PC-3 (cell line): Measurements from ENCODE around the gene MS4A18. TPM values are rescaled to one million over a fixed set of nuclear protein-coding genes. Genes with fewer than 3 reads are reported as not detected.

Source experiments
- ATAC-seq: fragments of 200-7000 bp; cut with Tn5 transposase; 2 replicates; pipeline ENCODE4 v1.9.1; 2020; ENCODE audit warnings: mild to moderate bottlenecking, moderate library complexity
- BruUV-seq: library from RNA; stranded (reverse); fragments of 400-500 nt; replicated peaks from 2 replicates; lab custom pipeline; 2021; lab: Mats Ljungman, UMichigan
- CTCF ChIA-PET: fragments of 300-600 bp; sonication (Branson Sonifier 250); formaldehyde crosslinking; loops from one replicate; lab custom pipeline; 2022; ENCODE audit warnings: antibody characterized with exemption; lab: Charles Lee
- POLR2A ChIA-PET: fragments of 300-600 bp; sonication (Branson Sonifier 250); formaldehyde crosslinking; loops from one replicate; lab custom pipeline; 2022; ENCODE audit warnings: antibody characterized with exemption; ENCODE audit not compliant: unreplicated experiment; lab: Charles Lee
- DNase-seq: peaks from one replicate; pipeline ENCODE4 v3.0.0-alpha.2; 2015
- H2AFZ ChIP-seq: fragments of 300-600 bp; sonication (generic); 2 replicates; pipeline ENCODE4 v1.6.0; 2016; ENCODE audit warnings: antibody characterized with exemption, low read length
- H3F3A ChIP-seq: fragments of 300-600 bp; sonication (generic); one replicate; pipeline ENCODE4 v1.6.0; 2017; ENCODE audit warnings: antibody characterized with exemption, low read length, control low read depth, mild to moderate bottlenecking; ENCODE audit not compliant: unreplicated experiment
- H3K27ac ChIP-seq: fragments of 300-600 bp; sonication (generic); 2 replicates; pipeline ENCODE4 v1.5.1; 2016; ENCODE audit warnings: mild to moderate bottlenecking, low read length
- H3K27me3 ChIP-seq: fragments of 300-600 bp; sonication (generic); 2 replicates; pipeline ENCODE4 v1.6.1; 2016; ENCODE audit warnings: low read length, mixed read lengths
- H3K36me3 ChIP-seq: fragments of 300-600 bp; sonication (generic); 2 replicates; pipeline ENCODE4 v1.6.1; 2016; ENCODE audit warnings: low read depth, mixed run types, low read length, mixed read lengths
- H3K4me1 ChIP-seq: fragments of 300-600 bp; sonication (generic); 2 replicates; pipeline ENCODE4 v1.5.1; 2016; ENCODE audit warnings: low read length; ENCODE audit not compliant: insufficient read depth
- H3K4me2 ChIP-seq: fragments of 300-600 bp; sonication (generic); 2 replicates; pipeline ENCODE4 v1.6.0; 2016; ENCODE audit warnings: low read length
- H3K4me3 ChIP-seq: fragments of 300-600 bp; sonication (generic); 2 replicates; pipeline ENCODE4 v1.5.1; 2016; ENCODE audit warnings: mild to moderate bottlenecking, low read length, mixed read lengths
- H3K79me2 ChIP-seq: fragments of 300-600 bp; sonication (generic); 2 replicates; pipeline ENCODE4 v1.6.1; 2017; ENCODE audit warnings: low read length, mixed read lengths
- H3K9ac ChIP-seq: fragments of 300-600 bp; sonication (generic); 2 replicates; pipeline ENCODE4 v1.6.0; 2016; ENCODE audit warnings: mild to moderate bottlenecking, low read length
- H3K9me2 ChIP-seq: fragments of 300-600 bp; sonication (generic); replicated peaks from 2 replicates; pipeline ENCODE4 v1.6.1; 2016; ENCODE audit warnings: mixed run types, low read length, mixed read lengths
- H3K9me3 ChIP-seq: fragments of 300-600 bp; sonication (generic); 2 replicates; pipeline ENCODE4 v1.6.1; 2016; ENCODE audit warnings: low read length, mixed read lengths
- H4K20me1 ChIP-seq: fragments of 300-600 bp; sonication (generic); 2 replicates; pipeline ENCODE4 v1.6.1; 2016; ENCODE audit warnings: low read length, mixed read lengths
- EZH2 ChIP-seq: fragments of 300-600 bp; sonication (generic); IDR thresholded peaks from one replicate; pipeline ENCODE4 v1.6.1; 2017; ENCODE audit warnings: antibody characterized with exemption, mild to moderate bottlenecking, low read length; ENCODE audit not compliant: unreplicated experiment
- EZH2phosphoT487 ChIP-seq: fragments of 300-600 bp; sonication (generic); IDR thresholded peaks from 2 replicates; pipeline ENCODE4 v1.6.1; 2018; ENCODE audit warnings: mild to moderate bottlenecking, antibody characterized with exemption, low read length, borderline replicate concordance
- intact Hi-C: fragments of 100-400 bp; cut with micrococcal nuclease; formaldehyde crosslinking; loops from 2 replicates; pipeline ENCODE4 v1.9.0; 2023
- total RNA-seq: library from RNA; depleted of rRNA; stranded (reverse); fragments of >200 nt; gene quantifications from 2 replicates; pipeline ENCODE4 v1.2.3, GENCODE V29; 2014
- TF ChIP-seq, protein P1 (sequence below): fragments of 300-600 bp; sonication (generic); conservative IDR thresholded peaks from 2 replicates; pipeline ENCODE4 v1.5.1; 2017; ENCODE audit warnings: antibody characterized with exemption, low read depth, mild to moderate bottlenecking, low read length

Gene MS4A18
- total RNA-seq, 1 experiment from 2014 or later, result not detected

DNA sequence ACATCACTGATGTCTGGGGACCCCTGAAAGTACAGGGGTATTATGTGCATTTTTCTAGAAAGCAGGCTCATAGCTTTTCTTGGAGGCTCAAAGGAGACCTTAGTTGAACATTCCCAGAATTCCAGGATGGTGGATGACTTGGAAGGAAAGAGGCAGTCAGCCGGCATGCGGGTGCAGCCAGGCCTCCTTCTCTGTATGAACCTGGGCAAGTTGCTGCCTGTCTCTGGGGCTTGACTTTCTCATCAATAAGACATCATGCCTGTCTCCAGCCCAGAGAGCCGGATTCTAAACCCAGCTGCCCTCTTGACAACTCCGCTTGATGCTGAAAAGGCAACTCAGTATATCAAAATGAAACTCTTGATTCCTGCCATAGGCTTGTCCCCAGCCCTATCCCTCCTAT, 44.8 kb downstream of the MS4A18 start:
- BruUV-seq, result no TSS peak
- H4K20me1 ChIP-seq, result no peaks in the 10 kb centered on the region
- peaks cover 2% of the 10 kb centered on the region for H3K4me1 ChIP-seq
- ATAC-seq (no peak), DNase-seq (no peak)
- CTCF ChIA-PET, result no interaction called here
- TF ChIP-seq EZH2 (no peak), EZH2phosphoT487 (no peak)
- TF ChIP-seq, protein P1, sequence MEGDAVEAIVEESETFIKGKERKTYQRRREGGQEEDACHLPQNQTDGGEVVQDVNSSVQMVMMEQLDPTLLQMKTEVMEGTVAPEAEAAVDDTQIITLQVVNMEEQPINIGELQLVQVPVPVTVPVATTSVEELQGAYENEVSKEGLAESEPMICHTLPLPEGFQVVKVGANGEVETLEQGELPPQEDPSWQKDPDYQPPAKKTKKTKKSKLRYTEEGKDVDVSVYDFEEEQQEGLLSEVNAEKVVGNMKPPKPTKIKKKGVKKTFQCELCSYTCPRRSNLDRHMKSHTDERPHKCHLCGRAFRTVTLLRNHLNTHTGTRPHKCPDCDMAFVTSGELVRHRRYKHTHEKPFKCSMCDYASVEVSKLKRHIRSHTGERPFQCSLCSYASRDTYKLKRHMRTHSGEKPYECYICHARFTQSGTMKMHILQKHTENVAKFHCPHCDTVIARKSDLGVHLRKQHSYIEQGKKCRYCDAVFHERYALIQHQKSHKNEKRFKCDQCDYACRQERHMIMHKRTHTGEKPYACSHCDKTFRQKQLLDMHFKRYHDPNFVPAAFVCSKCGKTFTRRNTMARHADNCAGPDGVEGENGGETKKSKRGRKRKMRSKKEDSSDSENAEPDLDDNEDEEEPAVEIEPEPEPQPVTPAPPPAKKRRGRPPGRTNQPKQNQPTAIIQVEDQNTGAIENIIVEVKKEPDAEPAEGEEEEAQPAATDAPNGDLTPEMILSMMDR, result no peak
- H3K27me3 ChIP-seq, result no peaks in the 10 kb centered on the region
- H2AFZ ChIP-seq, result no peak overlapping the region
- intact Hi-C loops, result no loop called here
- no peaks in the 10 kb centered on the region for H3K9me2 ChIP-seq
- H3K9ac ChIP-seq, result no peak overlapping the region
- H3K27ac ChIP-seq, result no peak overlapping the region
- H3K4me3 ChIP-seq, result no peak overlapping the region
- H3F3A ChIP-seq, result no peaks in the 10 kb centered on the region
- POLR2A ChIA-PET, result no interaction called here
- H3K36me3 ChIP-seq, result no peaks in the 10 kb centered on the region
- no peaks in the 10 kb centered on the region for H3K79me2 ChIP-seq
- no peaks in the 10 kb centered on the region for H3K9me3 ChIP-seq
- H3K4me2 ChIP-seq, result no peak overlapping the region

DNA sequence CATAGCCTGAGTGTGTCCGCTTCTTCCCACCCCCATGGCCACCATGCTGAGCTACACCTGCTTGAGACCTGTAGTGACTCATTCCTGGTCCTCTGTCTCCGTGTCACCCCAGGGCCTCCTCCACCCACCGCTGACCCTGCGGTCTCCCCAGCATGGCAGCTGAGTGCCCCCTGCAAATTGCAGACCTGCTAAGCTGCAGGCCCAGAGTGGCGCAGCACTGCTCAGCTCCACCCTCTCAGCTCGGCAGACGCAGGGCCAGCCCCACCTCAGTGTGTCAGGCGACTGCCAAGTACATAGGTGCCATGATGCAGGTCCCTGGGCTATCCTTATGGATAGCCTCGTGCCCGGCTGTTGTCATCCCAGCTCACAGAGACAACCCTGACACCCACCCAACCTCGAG, 45.3 kb downstream of the MS4A18 start:
- Histone ChIP-seq H3K9me3 (no peaks in the 10 kb centered on the region), H3K27me3 (no peaks in the 10 kb centered on the region), H3F3A (no peaks in the 10 kb centered on the region), H3K4me3 (no peak overlapping the region), H3K9ac (no peak overlapping the region), H3K4me1 (no peaks in the 10 kb centered on the region), H4K20me1 (no peaks in the 10 kb centered on the region), H3K9me2 (no peaks in the 10 kb centered on the region), H3K79me2 (no peaks in the 10 kb centered on the region), H2AFZ (no peak overlapping the region), H3K27ac (no peak overlapping the region), H3K4me2 (no peak overlapping the region), H3K36me3 (no peaks in the 10 kb centered on the region)
- DNase-seq, result no peak
- ChIA-PET CTCF (no interaction called here), POLR2A (no interaction called here)
- no peak for ATAC-seq
- TF ChIP-seq, protein P1, result no peak
- TF ChIP-seq EZH2phosphoT487, result no peak
- no peak for TF ChIP-seq EZH2
- intact Hi-C loops, result no loop called here
- BruUV-seq, result no TSS peak

DNA sequence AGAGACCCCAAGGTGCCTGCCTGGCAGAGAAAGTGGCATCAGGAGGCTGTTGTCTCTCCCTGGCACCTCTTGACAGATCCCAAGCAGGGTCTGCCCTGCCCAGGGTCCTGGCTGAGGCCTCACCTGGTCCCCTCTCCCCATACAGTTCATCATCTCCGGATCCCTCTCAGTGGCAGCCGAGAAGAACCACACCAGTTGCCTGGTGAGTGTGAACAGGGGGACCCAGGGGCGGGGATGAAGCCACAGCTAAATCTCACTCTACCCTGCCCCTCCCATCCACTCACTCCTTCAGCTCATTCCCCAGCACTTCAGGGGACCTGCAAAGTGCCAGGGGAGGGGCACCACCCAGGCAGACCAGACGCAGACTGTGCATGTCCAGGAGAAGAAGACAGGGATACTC, 46.6 kb downstream of the MS4A18 start:
- H2AFZ ChIP-seq, result no peak overlapping the region
- no peaks in the 10 kb centered on the region for H4K20me1 ChIP-seq
- H3K79me2 ChIP-seq, result no peaks in the 10 kb centered on the region
- no TSS peak for BruUV-seq
- H3K9me3 ChIP-seq, result no peaks in the 10 kb centered on the region
- H3K36me3 ChIP-seq, result no peaks in the 10 kb centered on the region
- DNase-seq (no peak), ATAC-seq (no peak)
- ChIA-PET POLR2A (no interaction called here), CTCF (no interaction called here)
- no peak overlapping the region for H3K27ac ChIP-seq
- no peaks in the 10 kb centered on the region for H3K9me2 ChIP-seq
- H3K4me3 ChIP-seq, result no peak overlapping the region
- no peaks in the 10 kb centered on the region for H3F3A ChIP-seq
- no peak overlapping the region for H3K4me2 ChIP-seq
- H3K9ac ChIP-seq, result no peak overlapping the region
- TF ChIP-seq, protein P1, result no peak
- no peaks in the 10 kb centered on the region for H3K4me1 ChIP-seq
- no peaks in the 10 kb centered on the region for H3K27me3 ChIP-seq
- intact Hi-C loops, result no loop called here
